ENCODE results near the gene EMSY. TPM values are rescaled to one million over a fixed set of nuclear protein-coding genes. Genes with fewer than 3 reads are reported as not detected.

The EMSY gene
- total RNA-seq, 4 donors from 2014 or later = 18.8 to 43.6 (median 19.9) TPM

GRCh38 chr11:76493626-76494539 is 49.1 kb downstream of the EMSY start:
- Histone ChIP-seq H3K27ac (no peak overlapping the region), H3K36me3 (no peaks in the 10 kb centered on the region), H3K27me3 (no peaks in the 10 kb centered on the region), H3K4me1 (no peaks in the 10 kb centered on the region), H3K4me3 (no peak overlapping the region), H3K9me3 (no peaks in the 10 kb centered on the region)
- intact Hi-C loops (cut with DNase I; ENCODE audit: low total_unique reads) (no loop called here), in situ Hi-C loops (cut with MboI; ENCODE audit: low sequenced_read_pairs in 4 of 4) (no loop called here)
- ATAC-seq (no peak), DNase-seq (no peak)
- no peak for TF ChIP-seq CTCF (IDR thresholded peaks at IDR 0.05 in 4 of 5, conservative IDR thresholded peaks at IDR 0.05 in 1 of 5)
- no peak for TF ChIP-seq POLR2A (IDR thresholded peaks at IDR 0.05)

GRCh38 chr11:76495019-76495418 is 50.2 kb downstream of the EMSY start:
- H3K27me3 ChIP-seq = no peaks in the 10 kb centered on the region
- H3K9me3 ChIP-seq = no peaks in the 10 kb centered on the region
- TF ChIP-seq CTCF (IDR thresholded peaks at IDR 0.05 in 4 of 5, conservative IDR thresholded peaks at IDR 0.05 in 1 of 5) (no peak), POLR2A (IDR thresholded peaks at IDR 0.05) (no peak)
- no peak for DNase-seq
- H3K4me3 ChIP-seq = no peak overlapping the region
- ATAC-seq = no peak
- intact Hi-C loops (cut with DNase I; ENCODE audit: low total_unique reads) = no loop called here
- no peaks in the 10 kb centered on the region for H3K4me1 ChIP-seq
- in situ Hi-C loops (cut with MboI; ENCODE audit: low sequenced_read_pairs in 4 of 4) = no loop called here
- H3K36me3 ChIP-seq = no peaks in the 10 kb centered on the region
- no peak overlapping the region for H3K27ac ChIP-seq

GRCh38 chr11:76496174-76496573 is 51.4 kb downstream of the EMSY start:
- TF ChIP-seq POLR2A (IDR thresholded peaks at IDR 0.05) (no peak), CTCF (IDR thresholded peaks at IDR 0.05 in 4 of 5, conservative IDR thresholded peaks at IDR 0.05 in 1 of 5) (no peak)
- Histone ChIP-seq H3K4me1 (no peaks in the 10 kb centered on the region), H3K27ac (no peak overlapping the region), H3K9me3 (no peaks in the 10 kb centered on the region), H3K4me3 (no peak overlapping the region), H3K27me3 (no peaks in the 10 kb centered on the region), H3K36me3 (peaks cover 0 to 7% of the 10 kb centered on the region in 2 donors)
- DNase-seq (no peak), ATAC-seq (no peak)
- in situ Hi-C loops (cut with MboI; ENCODE audit: low sequenced_read_pairs in 4 of 4) = no loop called here
- intact Hi-C loops (cut with DNase I; ENCODE audit: low total_unique reads) = no loop called here

GRCh38 chr11:76501526-76502202 is 56.8 kb downstream of the EMSY start:
- ATAC-seq = no peak
- Histone ChIP-seq H3K27me3 (no peaks in the 10 kb centered on the region), H3K36me3 (peaks cover 0 to 13% of the 10 kb centered on the region in 2 donors), H3K4me3 (no peak overlapping the region), H3K9me3 (no peaks in the 10 kb centered on the region), H3K27ac (no peak overlapping the region), H3K4me1 (no peaks in the 10 kb centered on the region)
- intact Hi-C loops (cut with DNase I; ENCODE audit: low total_unique reads) (no loop called here), in situ Hi-C loops (cut with MboI; ENCODE audit: low sequenced_read_pairs in 4 of 4) (no loop called here)
- DNase-seq = no peak
- TF ChIP-seq CTCF (IDR thresholded peaks at IDR 0.05 in 4 of 5, conservative IDR thresholded peaks at IDR 0.05 in 1 of 5) (no peak), POLR2A (IDR thresholded peaks at IDR 0.05) (no peak)

Measured in gastrocnemius medialis (tissue), 4 donors.